HG03103 (cell line): ENCODE data around the gene AQP6.
"Not testable (repeated sequence)": the region's sequence is repeated elsewhere in the genome, so short reads cannot be mapped to it uniquely, and the experiment has no call there.

Experiments used
- ATAC-seq: cut with Tn5 transposase; IDR thresholded peaks from one replicate; pipeline ENCODE4 v1.9.1; 2021; ENCODE audit warnings: low read depth; ENCODE audit not compliant: unreplicated experiment

AQP6 gene

GRCh38 chr12:49987625-49988303, 15.0 kb downstream of the AQP6 start:
- no peak for ATAC-seq

DNA sequence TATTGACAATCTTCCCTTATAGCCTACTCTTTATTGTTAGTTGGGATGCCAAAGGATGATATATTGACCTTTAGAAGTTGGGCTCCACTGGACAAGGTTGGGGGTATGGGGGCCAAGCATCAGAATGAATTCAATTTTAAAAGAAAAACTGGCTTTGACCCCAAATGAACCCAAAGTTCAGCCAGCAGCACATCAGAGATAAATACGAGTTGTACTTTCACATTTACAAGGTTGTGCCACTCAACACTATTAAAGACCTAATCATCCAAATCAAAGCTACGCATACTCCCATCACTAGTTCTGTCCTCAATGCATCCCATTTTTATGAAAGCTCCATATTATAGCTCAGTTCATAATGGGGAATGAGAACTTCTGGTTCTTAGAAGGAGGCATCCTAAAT, 16.7 kb downstream of the AQP6 start:
- ATAC-seq = not testable (repeated sequence)

DNA sequence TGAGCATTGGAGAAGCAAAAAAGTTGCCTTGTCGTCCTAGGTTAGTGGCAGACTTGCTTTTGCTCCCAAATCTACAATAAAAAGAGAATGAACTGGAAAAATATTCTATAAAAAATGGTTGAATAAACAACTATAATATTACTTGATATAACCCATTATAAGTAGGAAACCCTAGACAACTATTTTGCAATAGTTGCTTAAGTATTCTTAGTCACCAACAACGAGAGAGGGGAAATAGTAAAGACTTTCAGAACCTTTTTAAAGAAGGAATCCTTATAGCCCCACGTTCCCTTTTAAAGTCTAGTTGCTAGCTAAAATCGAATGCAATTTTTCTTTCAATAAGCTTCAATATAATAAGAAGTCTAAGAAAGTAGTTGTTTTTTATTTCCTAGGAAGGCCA, 17.5 kb downstream of the AQP6 start:
- no peak for ATAC-seq

DNA sequence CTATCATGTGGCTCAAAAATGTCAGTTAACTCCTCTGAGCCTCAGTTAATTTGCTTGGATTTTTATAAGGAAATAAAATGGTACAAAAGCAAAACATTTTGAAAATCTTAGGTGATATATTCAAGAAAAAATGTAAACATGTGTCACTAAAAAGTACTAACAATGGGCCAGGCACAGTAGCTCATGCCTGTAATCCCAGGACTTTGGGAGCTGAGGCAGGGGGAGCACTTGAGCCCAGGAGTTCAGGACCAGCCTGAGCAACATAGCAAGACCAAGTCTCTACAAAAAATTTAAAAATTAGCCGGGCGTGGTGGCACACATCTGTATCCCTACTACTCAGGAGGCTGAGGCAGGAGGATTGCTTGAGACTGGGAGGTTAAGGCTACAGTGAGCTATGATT, 25.7 kb downstream of the AQP6 start:
- ATAC-seq = no peak

- ATAC-seq = no peak
Observed at GRCh38 chr12:50003595-50003994, 30.8 kb downstream of the AQP6 start.

DNA sequence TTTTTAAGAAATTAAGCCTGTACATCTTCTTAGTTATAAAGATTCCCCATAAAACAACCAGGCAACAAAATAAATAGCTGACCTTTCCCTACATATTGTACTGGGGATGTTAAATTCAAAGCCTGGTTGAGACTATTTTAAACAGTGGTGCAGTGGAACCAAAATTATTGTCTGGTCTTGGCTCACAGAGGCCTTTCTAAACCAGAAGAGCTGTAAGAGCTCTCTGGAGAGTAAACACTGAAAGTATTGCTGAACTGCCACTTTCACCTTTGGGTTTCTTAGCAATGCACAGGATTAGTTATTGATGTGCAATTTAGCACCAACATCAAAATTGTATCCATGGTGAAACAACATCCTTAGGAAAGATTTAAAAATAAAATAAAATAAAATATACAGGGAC, 31.9 kb downstream of the AQP6 start:
- ATAC-seq = no peak

- no peak for ATAC-seq
Observed at GRCh38 chr12:50005175-50005574, 32.4 kb downstream of the AQP6 start.

GRCh38 chr12:50006280-50006679, 33.5 kb downstream of the AQP6 start:
- no peak for ATAC-seq

DNA sequence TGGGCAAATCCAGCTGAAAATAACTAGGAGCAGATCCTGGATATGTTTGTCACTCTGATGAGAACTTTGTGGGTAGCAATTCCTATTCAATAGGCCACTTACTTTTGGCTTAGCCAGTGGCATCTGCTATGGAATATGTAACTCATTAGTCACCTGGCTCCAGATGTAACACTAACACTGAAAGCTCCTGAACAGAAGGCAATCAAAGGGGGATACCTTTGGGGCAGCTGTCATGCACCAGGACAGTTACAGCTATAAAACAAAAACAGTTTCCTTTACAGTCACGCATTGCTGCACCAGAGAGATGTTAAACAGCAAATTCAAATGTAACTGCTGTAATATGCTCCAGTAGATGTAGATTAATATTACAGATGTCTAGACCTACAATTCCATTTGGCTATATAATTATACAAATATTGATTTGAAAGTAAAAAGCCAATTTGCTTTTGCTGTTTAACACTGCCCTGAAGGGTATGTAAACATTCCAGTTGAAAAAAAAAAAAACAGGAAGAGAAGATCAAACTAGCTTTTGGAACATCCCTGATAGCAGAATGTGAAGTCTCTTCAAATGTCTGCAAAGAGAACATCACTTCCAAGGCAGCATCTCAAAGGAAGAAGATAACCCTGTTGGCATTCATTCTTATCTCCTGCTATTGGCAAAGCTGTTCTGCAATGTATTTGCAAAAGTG, 34.2 kb downstream of the AQP6 start:
- ATAC-seq = no peak

GRCh38 chr12:50013361-50014147, 40.8 kb downstream of the AQP6 start:
- no peak for ATAC-seq

GRCh38 chr12:50014342-50014741, 41.6 kb downstream of the AQP6 start:
- ATAC-seq = no peak

DNA sequence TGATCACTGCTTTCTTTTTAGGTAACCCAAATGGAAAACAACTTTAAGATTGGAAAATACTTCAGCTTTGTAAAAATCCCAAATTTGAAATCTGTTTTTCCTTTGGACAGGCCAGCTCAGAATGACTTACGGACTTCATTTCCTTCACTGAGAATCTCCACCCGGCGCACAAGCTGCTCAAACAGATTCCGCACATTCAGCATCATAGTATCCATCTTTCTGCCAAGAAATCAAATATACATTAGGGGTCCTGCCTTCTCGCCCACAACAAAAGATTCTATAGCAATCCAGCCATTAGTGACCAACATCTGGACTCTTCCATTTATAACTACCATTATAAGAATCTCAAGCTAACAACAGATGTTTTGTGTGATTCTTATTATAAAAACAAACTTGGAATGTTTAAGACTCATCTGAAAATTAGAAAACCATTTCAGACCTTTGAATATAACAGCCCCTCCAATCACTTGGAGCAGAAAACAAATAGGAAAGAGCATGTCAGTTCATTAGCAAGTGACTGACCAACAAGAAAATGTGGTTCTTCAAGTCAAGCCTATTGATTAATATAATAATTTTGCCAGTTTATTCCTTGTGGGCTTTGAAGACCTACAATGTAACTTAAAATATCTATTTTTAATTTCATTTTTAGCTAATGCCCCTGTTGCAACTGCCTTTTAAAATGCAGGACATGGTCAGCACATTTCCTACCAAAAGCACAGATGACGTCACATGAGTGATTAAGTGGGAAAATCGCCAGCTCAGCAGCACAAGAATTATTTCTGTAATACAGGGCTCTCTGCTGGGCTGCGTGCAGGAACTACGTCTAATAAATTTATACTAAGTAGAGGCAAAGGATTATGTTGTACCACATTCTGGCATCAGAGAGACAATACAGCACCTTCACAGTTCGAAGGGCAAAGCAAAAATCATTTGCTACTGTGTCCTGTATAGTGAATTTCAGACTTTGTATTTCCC, 44.0 kb downstream of the AQP6 start:
- ATAC-seq = no peak

- no peak for ATAC-seq
Observed at GRCh38 chr12:50017641-50018040, 44.9 kb downstream of the AQP6 start.

- no peak for ATAC-seq
Observed at GRCh38 chr12:50018154-50018553, 45.4 kb downstream of the AQP6 start.

- ATAC-seq = no peak
Observed at GRCh38 chr12:50018968-50019367, 46.2 kb downstream of the AQP6 start.

DNA sequence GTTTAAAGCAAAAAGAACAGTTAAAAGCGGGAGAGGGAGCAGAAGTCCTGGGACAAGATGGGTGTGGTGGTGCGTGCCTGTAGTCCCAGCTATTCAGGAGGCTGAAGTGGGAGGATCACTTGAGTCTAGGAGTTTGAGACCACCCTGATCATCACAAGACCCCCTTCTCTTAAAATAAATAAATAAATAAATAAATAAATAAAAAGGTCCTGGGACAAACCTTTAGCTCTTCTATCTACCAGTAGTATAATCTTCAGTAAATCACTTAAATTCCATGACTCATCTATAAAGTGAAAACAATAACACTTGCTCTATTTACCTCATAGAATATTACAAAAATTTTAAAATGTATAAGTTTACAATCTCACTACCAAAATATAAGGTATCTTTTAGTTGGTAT, 46.8 kb downstream of the AQP6 start:
- no peak for ATAC-seq

GRCh38 chr12:50021031-50021430, 48.3 kb downstream of the AQP6 start:
- no peak for ATAC-seq

DNA sequence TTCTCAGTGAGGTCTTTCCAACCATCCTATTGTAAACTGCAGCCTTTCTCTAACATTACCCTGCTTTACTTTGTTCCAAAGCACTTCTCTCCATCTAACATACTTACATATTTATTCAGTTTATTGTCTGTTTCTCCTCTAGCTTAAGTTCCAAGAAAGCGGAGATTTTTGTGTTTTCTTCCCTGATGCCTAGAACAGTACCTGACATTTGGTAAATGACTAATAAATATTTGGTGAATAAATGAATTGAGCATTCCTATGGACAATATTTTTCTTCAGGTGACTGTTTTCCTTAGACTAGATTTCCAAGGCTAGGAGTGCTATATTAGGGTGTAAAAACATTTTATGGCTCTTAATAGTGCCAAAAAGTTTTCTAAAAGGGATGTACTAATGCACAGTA, 50.2 kb downstream of the AQP6 start:
- ATAC-seq = no peak

DNA sequence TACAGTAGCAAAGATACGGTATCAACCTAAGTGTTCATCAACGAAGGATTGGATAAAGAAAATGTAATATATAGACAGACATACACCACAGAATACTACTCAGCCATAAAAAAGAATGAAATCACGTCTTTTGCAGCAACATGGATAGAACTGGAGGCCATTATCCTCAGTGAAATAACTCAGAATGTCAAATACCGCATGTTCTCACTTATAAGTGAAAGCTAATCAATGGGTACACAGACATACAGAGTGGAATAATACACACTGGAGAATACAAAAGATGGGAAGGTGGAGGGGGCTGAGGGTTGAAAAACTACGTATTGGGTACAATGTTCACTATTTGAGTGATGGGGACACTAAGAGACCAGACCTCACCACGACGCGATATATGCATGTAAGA, 51.5 kb downstream of the AQP6 start:
- no peak for ATAC-seq

DNA sequence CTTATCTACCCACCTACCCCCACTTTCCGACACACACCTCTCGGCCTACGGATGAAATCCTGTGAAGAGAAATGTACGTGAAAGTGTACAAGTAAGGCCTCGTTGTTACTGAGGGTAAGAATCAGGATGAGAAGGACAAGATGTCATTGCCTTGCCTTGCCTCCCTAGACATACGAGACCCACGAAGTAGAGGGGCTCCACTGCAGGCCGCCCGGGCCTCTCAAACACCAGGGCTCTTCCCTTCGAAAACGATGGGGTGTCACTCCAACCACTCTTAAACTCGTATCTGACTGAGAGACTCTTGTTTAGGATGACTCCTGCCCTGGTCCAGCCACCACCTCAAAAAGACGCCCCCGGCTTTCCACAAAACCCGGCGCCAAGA, 52.0 kb downstream of the AQP6 start:
- ATAC-seq = no peak
